GM12892 (cell line): Measurements from ENCODE around the gene ADGRB3.

ENCODE experiments used
- DNase-seq: peaks from one replicate; pipeline ENCODE4 v3.0.0; 2011; ENCODE audit not compliant: insufficient read length
- FAIRE-seq: peaks from 2 replicates; lab custom pipeline; 2011; peaks lifted over from hg19 to GRCh38; lab: Jason Lieb, UNC
- POLR2A ChIP-seq: IDR thresholded peaks from 2 replicates; pipeline ENCODE4 v1.6.1; 2011; ENCODE audit warnings: low read depth, low read length, control low read depth
- POLR2AphosphoS5 ChIP-seq: IDR thresholded peaks from 2 replicates; pipeline ENCODE4 v1.6.1; 2011; ENCODE audit warnings: low read depth, low read length, control low read depth
- TAF1 ChIP-seq: IDR thresholded peaks from 2 replicates; pipeline ENCODE4 v1.6.1; 2011; ENCODE audit warnings: low read depth, mild to moderate bottlenecking, control low read depth, low read length, borderline replicate concordance

ADGRB3 gene

GRCh38 chr6:68689910-68690309, 54.8 kb downstream of the ADGRB3 start:
- DNase-seq (no peak), FAIRE-seq (no peak)
- TF ChIP-seq POLR2AphosphoS5 (no peak), POLR2A (no peak), TAF1 (no peak)

- no peak for TF ChIP-seq POLR2AphosphoS5
- no peak for TF ChIP-seq POLR2A
- TF ChIP-seq TAF1, result no peak
- FAIRE-seq (no peak), DNase-seq (no peak)
These were observed 56.0 kb downstream of the ADGRB3 start for GRCh38 chr6:68691120-68691519.

GRCh38 chr6:68693271-68693670, 58.2 kb downstream of the ADGRB3 start:
- DNase-seq (no peak), FAIRE-seq (no peak)
- TF ChIP-seq POLR2AphosphoS5, result no peak
- no peak for TF ChIP-seq POLR2A
- TF ChIP-seq TAF1, result no peak

- FAIRE-seq (no peak), DNase-seq (no peak)
- TF ChIP-seq POLR2AphosphoS5, result no peak
- no peak for TF ChIP-seq POLR2A
- TF ChIP-seq TAF1, result no peak
These were observed 60.3 kb downstream of the ADGRB3 start for GRCh38 chr6:68695403-68695802.

- TF ChIP-seq POLR2AphosphoS5 (no peak), POLR2A (no peak), TAF1 (no peak)
- no peak for FAIRE-seq
- no peak for DNase-seq
These were observed 60.8 kb downstream of the ADGRB3 start for GRCh38 chr6:68695838-68696237.

GRCh38 chr6:68697394-68697793, 62.3 kb downstream of the ADGRB3 start:
- TF ChIP-seq POLR2A (no peak), POLR2AphosphoS5 (no peak), TAF1 (no peak)
- no peak for DNase-seq
- no peak for FAIRE-seq

GRCh38 chr6:68701159-68701558, 66.1 kb downstream of the ADGRB3 start:
- TF ChIP-seq POLR2AphosphoS5 (no peak), TAF1 (no peak), POLR2A (no peak)
- no peak for DNase-seq

GRCh38 chr6:68704485-68704884, 69.4 kb downstream of the ADGRB3 start:
- TF ChIP-seq POLR2A, result no peak
- no peak for TF ChIP-seq TAF1
- TF ChIP-seq POLR2AphosphoS5, result no peak
- FAIRE-seq, result no peak
- no peak for DNase-seq

More at GRCh38 chr6:68701159-68701558, 66.1 kb downstream of the ADGRB3 start:
- FAIRE-seq, result no peak

- DNase-seq, result no peak
- FAIRE-seq, result no peak
- TF ChIP-seq POLR2A (no peak), TAF1 (no peak)
These were observed 74.0 kb downstream of the ADGRB3 start for GRCh38 chr6:68709091-68709490.

GRCh38 chr6:68709882-68710281, 74.8 kb downstream of the ADGRB3 start:
- DNase-seq (no peak), FAIRE-seq (no peak)
- no peak for TF ChIP-seq POLR2A
- no peak for TF ChIP-seq POLR2AphosphoS5
- no peak for TF ChIP-seq TAF1

- DNase-seq, result no peak
- FAIRE-seq, result no peak
- TF ChIP-seq TAF1 (no peak), POLR2A (no peak), POLR2AphosphoS5 (no peak)
These were observed 75.4 kb downstream of the ADGRB3 start for GRCh38 chr6:68710496-68710895.

- DNase-seq (no peak), FAIRE-seq (no peak)
- no peak for TF ChIP-seq POLR2A
- no peak for TF ChIP-seq POLR2AphosphoS5
- no peak for TF ChIP-seq TAF1
These were observed 75.8 kb downstream of the ADGRB3 start for GRCh38 chr6:68710916-68711315.

GRCh38 chr6:68711386-68712000, 76.4 kb downstream of the ADGRB3 start:
- no peak for FAIRE-seq
- TF ChIP-seq TAF1 (no peak), POLR2AphosphoS5 (no peak), POLR2A (no peak)

GRCh38 chr6:68716620-68717019, 81.5 kb downstream of the ADGRB3 start:
- TF ChIP-seq POLR2AphosphoS5, result no peak
- no peak for TF ChIP-seq TAF1
- TF ChIP-seq POLR2A, result no peak
- DNase-seq (no peak), FAIRE-seq (no peak)

More at GRCh38 chr6:68711386-68712000, 76.4 kb downstream of the ADGRB3 start:
- DNase-seq, result no peak

GRCh38 chr6:68718385-68719073, 83.4 kb downstream of the ADGRB3 start:
- no peak for TF ChIP-seq POLR2A
- TF ChIP-seq TAF1, result no peak
- TF ChIP-seq POLR2AphosphoS5, result no peak
- FAIRE-seq (no peak), DNase-seq (no peak)
